ENCODE results near the gene CFLAR.

The CFLAR gene

GRCh38 chr2:201116115-201116958 lies at the start of gene CFLAR:
CFLAR (plus strand) TSS chr2:201116164; CDS start chr2:201129866, 13,702 bp downstream.
- TF ChIP-seq CTCF (IDR thresholded peaks at IDR 0.05; ENCODE audit: low read depth, low read length, missing control alignments) = no peak
- in situ Hi-C loops (cut with HindIII; ENCODE audit: low pct_ligation_motif_present, low sequenced_read_pairs) = no loop called here

GRCh38 chr2:201070948-201071478 lies 45.0 kb upstream of the CFLAR start:
- peak; percentile 1 for DNase-seq
- no peaks in the 10 kb centered on the region for H3K36me3 ChIP-seq (replicated peaks)

More at GRCh38 chr2:201116115-201116958, at the start of gene CFLAR:
- peak within 1 kb of the TSS; percentile 97 for H3K27ac ChIP-seq
- H3K4me3 ChIP-seq (ENCODE audit: low read depth, low read length) = peak within 1 kb of the TSS; percentile 74
- no peaks in the 10 kb centered on the region for H3K36me3 ChIP-seq (replicated peaks)
- peak; percentile 91 for DNase-seq
- H3K27me3 ChIP-seq (replicated peaks) = no peaks in the 10 kb centered on the region

GRCh38 chr2:201071479-201072200 lies 44.3 kb upstream of the CFLAR start, which contains the start of the genes HYCC2 and NDUFB3:
HYCC2 (minus strand) TSS chr2:201071671; CDS start chr2:201024009, 47,662 bp downstream.
NDUFB3 (plus strand) TSS chr2:201072001; CDS start chr2:201078883, 6,882 bp downstream.
- DNase-seq = peak; percentile 89
- H3K36me3 ChIP-seq (replicated peaks) = no peaks in the 10 kb centered on the region
- H3K27ac ChIP-seq = peak within 1 kb of the TSS; percentile 99
- no peaks in the 10 kb centered on the region for H3K27me3 ChIP-seq (replicated peaks)
- peak within 1 kb of the TSS; percentile 99 for H3K4me3 ChIP-seq (ENCODE audit: low read depth, low read length)
- peak; percentile 55 for TF ChIP-seq CTCF (IDR thresholded peaks at IDR 0.05; ENCODE audit: low read depth, low read length, missing control alignments)
- in situ Hi-C loops (cut with HindIII; ENCODE audit: low pct_ligation_motif_present, low sequenced_read_pairs) = no loop called here

More at GRCh38 chr2:201070948-201071478, 45.0 kb upstream of the CFLAR start:
- Histone ChIP-seq H3K4me3 (ENCODE audit: low read depth, low read length) (peak overlapping the region; percentile 99), H3K27me3 (replicated peaks) (no peaks in the 10 kb centered on the region), H3K27ac (peak overlapping the region; percentile 99)
- in situ Hi-C loops (cut with HindIII; ENCODE audit: low pct_ligation_motif_present, low sequenced_read_pairs) = no loop called here
- no peak for TF ChIP-seq CTCF (IDR thresholded peaks at IDR 0.05; ENCODE audit: low read depth, low read length, missing control alignments)

- peak overlapping the region; percentile 99 for H3K4me3 ChIP-seq (ENCODE audit: low read depth, low read length)
- in situ Hi-C loops (cut with HindIII; ENCODE audit: low pct_ligation_motif_present, low sequenced_read_pairs) = no loop called here
- H3K27me3 ChIP-seq (replicated peaks) = no peaks in the 10 kb centered on the region
- TF ChIP-seq CTCF (IDR thresholded peaks at IDR 0.05; ENCODE audit: low read depth, low read length, missing control alignments) = no peak
- no peak for DNase-seq
- H3K36me3 ChIP-seq (replicated peaks) = no peaks in the 10 kb centered on the region
- H3K27ac ChIP-seq = peak overlapping the region; percentile 99
These were observed 43.8 kb upstream of the CFLAR start for GRCh38 chr2:201072201-201072530.

GRCh38 chr2:201073071-201073470 lies 42.9 kb upstream of the CFLAR start:
- no peak for TF ChIP-seq CTCF (IDR thresholded peaks at IDR 0.05; ENCODE audit: low read depth, low read length, missing control alignments)
- no peak overlapping the region for H3K4me3 ChIP-seq (ENCODE audit: low read depth, low read length)
- no peak for DNase-seq
- no peaks in the 10 kb centered on the region for H3K36me3 ChIP-seq (replicated peaks)
- in situ Hi-C loops (cut with HindIII; ENCODE audit: low pct_ligation_motif_present, low sequenced_read_pairs) = no loop called here
- no peak overlapping the region for H3K27ac ChIP-seq
- H3K27me3 ChIP-seq (replicated peaks) = no peaks in the 10 kb centered on the region

All from brain microvascular endothelial cell (primary cell).